Neural cell (in vitro differentiated cells): ENCODE results near the gene DAGLB.

Source experiments
- EP300 ChIP-seq: fragments of 450-650 bp; conservative IDR thresholded peaks from 2 replicates; pipeline ENCODE4 v1.6.1; 2014; ENCODE audit warnings: antibody characterized with exemption, mild to moderate bottlenecking, moderate library complexity; ENCODE audit not compliant: poor library complexity, severe bottlenecking
- EZH2 ChIP-seq: fragments of 200-600, 300-800 bp; shearing (Covaris generic), sonication (generic); IDR thresholded peaks from 2 replicates; pipeline ENCODE4 v1.6.1; 2014; ENCODE audit warnings: antibody characterized with exemption, low read length, borderline replicate concordance, mild to moderate bottlenecking; ENCODE audit not compliant: insufficient read depth, poor library complexity, severe bottlenecking
- MXI1 ChIP-seq: fragments of 450-650 bp; conservative IDR thresholded peaks from 2 replicates; pipeline ENCODE4 v1.6.1; 2014; ENCODE audit warnings: antibody characterized with exemption, mild to moderate bottlenecking; ENCODE audit not compliant: poor library complexity, severe bottlenecking
- POLR2AphosphoS5 ChIP-seq: IDR thresholded peaks from 2 replicates; pipeline ENCODE4 v1.6.1; 2012
- RAD21 ChIP-seq: fragments of 450-650 bp; conservative IDR thresholded peaks from 2 replicates; pipeline ENCODE4 v1.6.1; 2014; ENCODE audit warnings: antibody characterized with exemption, mild to moderate bottlenecking, moderate library complexity
- SMC3 ChIP-seq: fragments of 450-650 bp; conservative IDR thresholded peaks from 2 replicates; pipeline ENCODE4 v1.6.1; 2014; ENCODE audit warnings: antibody characterized with exemption, mild to moderate bottlenecking, moderate library complexity; ENCODE audit not compliant: poor library complexity
- TAF1 ChIP-seq: IDR thresholded peaks from 2 replicates; pipeline ENCODE4 v1.6.1; 2012; ENCODE audit warnings: low read depth
- TF ChIP-seq, protein P1 (sequence below): fragments of 450-650 bp; IDR thresholded peaks from 2 replicates; pipeline ENCODE4 v1.5.1; 2014; ENCODE audit warnings: antibody characterized with exemption, mild to moderate bottlenecking, moderate library complexity; ENCODE audit not compliant: poor library complexity, severe bottlenecking
- TF ChIP-seq, protein P2 (sequence below): IDR thresholded peaks from 2 replicates; pipeline ENCODE4 v1.6.1; 2012; ENCODE audit warnings: borderline replicate concordance

DNA sequence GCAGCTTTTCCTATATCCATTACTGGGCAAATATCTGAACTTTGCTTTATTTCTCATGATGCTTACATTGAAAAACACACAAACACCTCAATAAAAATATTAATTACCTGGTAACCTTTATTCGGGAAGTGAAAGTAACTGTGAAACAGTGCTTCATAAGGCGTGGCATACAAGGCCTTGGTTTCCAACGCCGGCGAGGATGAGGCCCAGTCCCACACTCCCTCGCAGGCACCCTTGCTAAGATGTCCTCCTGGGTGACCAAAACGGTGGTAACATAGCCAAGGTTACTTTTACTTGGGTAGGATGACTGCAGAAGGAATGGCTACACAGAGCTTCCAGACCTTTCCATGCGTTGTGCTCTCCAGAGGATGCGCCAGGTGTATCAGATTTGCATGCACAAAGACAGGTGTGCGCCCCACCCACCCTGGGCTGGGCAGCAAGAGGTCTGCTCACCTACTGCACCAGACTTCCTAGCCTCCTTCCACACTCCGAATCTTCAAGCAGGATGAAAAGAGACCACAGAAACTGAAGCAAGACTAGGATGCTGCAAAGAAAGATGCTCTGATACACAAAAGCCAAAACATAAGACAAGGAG lies 13.3 kb upstream of the DAGLB start:
- TF ChIP-seq, protein P1, sequence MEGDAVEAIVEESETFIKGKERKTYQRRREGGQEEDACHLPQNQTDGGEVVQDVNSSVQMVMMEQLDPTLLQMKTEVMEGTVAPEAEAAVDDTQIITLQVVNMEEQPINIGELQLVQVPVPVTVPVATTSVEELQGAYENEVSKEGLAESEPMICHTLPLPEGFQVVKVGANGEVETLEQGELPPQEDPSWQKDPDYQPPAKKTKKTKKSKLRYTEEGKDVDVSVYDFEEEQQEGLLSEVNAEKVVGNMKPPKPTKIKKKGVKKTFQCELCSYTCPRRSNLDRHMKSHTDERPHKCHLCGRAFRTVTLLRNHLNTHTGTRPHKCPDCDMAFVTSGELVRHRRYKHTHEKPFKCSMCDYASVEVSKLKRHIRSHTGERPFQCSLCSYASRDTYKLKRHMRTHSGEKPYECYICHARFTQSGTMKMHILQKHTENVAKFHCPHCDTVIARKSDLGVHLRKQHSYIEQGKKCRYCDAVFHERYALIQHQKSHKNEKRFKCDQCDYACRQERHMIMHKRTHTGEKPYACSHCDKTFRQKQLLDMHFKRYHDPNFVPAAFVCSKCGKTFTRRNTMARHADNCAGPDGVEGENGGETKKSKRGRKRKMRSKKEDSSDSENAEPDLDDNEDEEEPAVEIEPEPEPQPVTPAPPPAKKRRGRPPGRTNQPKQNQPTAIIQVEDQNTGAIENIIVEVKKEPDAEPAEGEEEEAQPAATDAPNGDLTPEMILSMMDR, result no peak
- no peak for TF ChIP-seq EP300
- TF ChIP-seq TAF1, result no peak
- TF ChIP-seq POLR2AphosphoS5, result no peak
- TF ChIP-seq EZH2, result no peak
- TF ChIP-seq SMC3, result no peak
- TF ChIP-seq, protein P2, sequence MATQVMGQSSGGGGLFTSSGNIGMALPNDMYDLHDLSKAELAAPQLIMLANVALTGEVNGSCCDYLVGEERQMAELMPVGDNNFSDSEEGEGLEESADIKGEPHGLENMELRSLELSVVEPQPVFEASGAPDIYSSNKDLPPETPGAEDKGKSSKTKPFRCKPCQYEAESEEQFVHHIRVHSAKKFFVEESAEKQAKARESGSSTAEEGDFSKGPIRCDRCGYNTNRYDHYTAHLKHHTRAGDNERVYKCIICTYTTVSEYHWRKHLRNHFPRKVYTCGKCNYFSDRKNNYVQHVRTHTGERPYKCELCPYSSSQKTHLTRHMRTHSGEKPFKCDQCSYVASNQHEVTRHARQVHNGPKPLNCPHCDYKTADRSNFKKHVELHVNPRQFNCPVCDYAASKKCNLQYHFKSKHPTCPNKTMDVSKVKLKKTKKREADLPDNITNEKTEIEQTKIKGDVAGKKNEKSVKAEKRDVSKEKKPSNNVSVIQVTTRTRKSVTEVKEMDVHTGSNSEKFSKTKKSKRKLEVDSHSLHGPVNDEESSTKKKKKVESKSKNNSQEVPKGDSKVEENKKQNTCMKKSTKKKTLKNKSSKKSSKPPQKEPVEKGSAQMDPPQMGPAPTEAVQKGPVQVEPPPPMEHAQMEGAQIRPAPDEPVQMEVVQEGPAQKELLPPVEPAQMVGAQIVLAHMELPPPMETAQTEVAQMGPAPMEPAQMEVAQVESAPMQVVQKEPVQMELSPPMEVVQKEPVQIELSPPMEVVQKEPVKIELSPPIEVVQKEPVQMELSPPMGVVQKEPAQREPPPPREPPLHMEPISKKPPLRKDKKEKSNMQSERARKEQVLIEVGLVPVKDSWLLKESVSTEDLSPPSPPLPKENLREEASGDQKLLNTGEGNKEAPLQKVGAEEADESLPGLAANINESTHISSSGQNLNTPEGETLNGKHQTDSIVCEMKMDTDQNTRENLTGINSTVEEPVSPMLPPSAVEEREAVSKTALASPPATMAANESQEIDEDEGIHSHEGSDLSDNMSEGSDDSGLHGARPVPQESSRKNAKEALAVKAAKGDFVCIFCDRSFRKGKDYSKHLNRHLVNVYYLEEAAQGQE, result no peak
- TF ChIP-seq RAD21, result no peak
- no peak for TF ChIP-seq MXI1
